Stimulated activated CD4-positive, alpha-beta T cell treated with anti-CD3 and anti-CD28 coated beads, Interleukin-1b, Interleukin-23, amount 100 ng/mL, for 1 hour (primary cell): ENCODE measurements around the gene MAT2A.
"Not testable (repeated sequence)": the region's sequence is repeated elsewhere in the genome, so short reads cannot be mapped to it uniquely, and the experiment has no call there.

Experiments
- DNase-seq, 2 donors: peaks; one replicate each; pipeline ENCODE4 v3.0.0-alpha.2; 2020; ENCODE audit warnings: low read depth in 2 of 2

MAT2A gene

GRCh38 chr2:85524336-85524908 lies 14.5 kb upstream of the MAT2A start:
- no peak for DNase-seq

- no peak for DNase-seq
Observed at GRCh38 chr2:85525029-85525428, 13.9 kb upstream of the MAT2A start.

- no peak for DNase-seq
Observed at GRCh38 chr2:85525567-85525966, 13.4 kb upstream of the MAT2A start.

- no peak for DNase-seq
Observed at GRCh38 chr2:85527787-85528186, 11.2 kb upstream of the MAT2A start.

GRCh38 chr2:85528355-85528754 lies 10.6 kb upstream of the MAT2A start:
- no peak for DNase-seq

GRCh38 chr2:85529809-85530208 lies 9.2 kb upstream of the MAT2A start:
- DNase-seq = no peak

GRCh38 chr2:85531589-85531988 lies 7.4 kb upstream of the MAT2A start:
- DNase-seq = no peak

GRCh38 chr2:85534099-85534498 lies 4.9 kb upstream of the MAT2A start:
- DNase-seq = no peak

GRCh38 chr2:85534881-85535280 lies 4.1 kb upstream of the MAT2A start:
- DNase-seq = no peak

- DNase-seq = no peak
Observed at GRCh38 chr2:85536479-85536878, 2.5 kb upstream of the MAT2A start.

GRCh38 chr2:85537600-85538506 lies 1.1 kb upstream of the MAT2A start:
- no peak for DNase-seq

DNA sequence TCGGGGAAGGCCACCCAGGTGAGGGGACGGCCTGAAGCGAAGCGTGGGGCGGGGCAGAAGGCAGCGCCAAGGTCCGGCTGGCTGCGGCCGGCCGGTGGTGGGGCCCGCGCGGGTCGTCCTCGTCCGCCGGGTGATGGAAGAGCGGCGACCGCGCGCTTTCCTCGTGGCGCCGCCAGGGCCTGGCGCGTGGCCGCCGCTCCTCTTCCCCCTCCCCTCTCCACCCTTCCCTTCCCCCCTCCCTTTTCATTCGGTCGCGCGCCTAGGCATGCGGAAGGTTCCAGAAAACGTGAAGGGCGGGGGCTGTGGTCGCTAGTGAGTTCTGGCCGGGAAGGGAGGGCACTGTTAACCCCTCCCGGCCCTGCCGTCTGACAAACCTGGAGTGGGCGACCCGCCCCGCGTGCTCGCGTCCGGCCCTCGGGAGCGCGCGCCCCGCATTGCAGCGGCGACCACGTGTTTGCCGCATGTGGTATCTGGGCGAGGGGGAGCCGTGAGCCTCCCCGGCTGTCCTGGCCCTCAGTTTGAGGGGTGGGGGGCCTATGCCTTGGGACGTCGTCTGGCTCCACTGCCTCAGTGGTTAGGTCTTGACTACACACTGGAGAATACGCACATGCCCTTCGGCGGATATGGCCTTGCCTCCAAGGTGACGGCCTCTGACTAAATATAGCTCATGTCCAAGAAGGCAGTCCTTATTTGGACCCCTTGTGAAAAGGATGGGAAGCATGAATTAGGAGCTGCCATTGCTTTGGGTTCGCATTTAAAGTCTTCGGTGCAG lies 579 bp downstream of the MAT2A start:
- DNase-seq = peak in 1 of 2 donors; percentile 51

- DNase-seq = no peak
Observed at GRCh38 chr2:85540133-85540648, 1.2 kb downstream of the MAT2A start.

DNA sequence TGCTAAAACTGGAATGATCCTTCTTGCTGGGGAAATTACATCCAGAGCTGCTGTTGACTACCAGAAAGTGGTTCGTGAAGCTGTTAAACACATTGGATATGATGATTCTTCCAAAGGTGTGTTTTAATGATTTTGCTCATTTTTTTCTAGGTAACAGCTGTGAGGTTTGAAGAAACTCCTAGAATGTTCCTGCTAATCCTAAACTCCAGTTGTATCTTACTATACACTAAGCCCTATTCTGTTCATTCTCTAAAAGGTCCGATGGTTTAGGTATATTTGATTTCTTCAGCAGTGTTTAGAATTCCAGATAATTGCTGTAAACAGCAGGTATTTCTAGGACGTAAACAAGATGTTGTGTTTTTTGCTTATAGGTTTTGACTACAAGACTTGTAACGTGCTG lies 2.3 kb downstream of the MAT2A start:
- no peak for DNase-seq

DNA sequence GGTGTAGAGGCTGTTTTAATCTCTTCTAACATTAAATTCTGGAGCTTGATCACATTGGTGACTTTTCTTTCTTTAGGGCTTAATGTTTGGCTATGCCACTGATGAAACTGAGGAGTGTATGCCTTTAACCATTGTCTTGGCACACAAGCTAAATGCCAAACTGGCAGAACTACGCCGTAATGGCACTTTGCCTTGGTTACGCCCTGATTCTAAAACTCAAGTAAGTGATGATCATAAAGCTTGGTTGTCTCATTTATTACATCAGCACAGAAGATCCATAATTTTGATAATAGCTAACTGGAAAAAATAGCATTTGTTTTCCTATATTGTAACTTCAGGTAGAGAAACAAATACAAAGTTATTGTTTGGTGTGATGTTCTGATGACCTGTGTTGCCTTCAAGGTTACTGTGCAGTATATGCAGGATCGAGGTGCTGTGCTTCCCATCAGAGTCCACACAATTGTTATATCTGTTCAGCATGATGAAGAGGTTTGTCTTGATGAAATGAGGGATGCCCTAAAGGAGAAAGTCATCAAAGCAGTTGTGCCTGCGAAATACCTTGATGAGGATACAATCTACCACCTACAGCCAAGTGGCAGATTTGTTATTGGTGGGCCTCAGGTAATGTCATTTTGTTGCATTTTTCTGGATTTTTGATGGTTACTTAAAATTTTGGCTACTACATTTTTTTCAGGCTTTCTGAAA lies 2.9 kb downstream of the MAT2A start:
- no peak for DNase-seq

- DNase-seq = no peak
Observed at GRCh38 chr2:85542777-85543176, 3.8 kb downstream of the MAT2A start.

DNA sequence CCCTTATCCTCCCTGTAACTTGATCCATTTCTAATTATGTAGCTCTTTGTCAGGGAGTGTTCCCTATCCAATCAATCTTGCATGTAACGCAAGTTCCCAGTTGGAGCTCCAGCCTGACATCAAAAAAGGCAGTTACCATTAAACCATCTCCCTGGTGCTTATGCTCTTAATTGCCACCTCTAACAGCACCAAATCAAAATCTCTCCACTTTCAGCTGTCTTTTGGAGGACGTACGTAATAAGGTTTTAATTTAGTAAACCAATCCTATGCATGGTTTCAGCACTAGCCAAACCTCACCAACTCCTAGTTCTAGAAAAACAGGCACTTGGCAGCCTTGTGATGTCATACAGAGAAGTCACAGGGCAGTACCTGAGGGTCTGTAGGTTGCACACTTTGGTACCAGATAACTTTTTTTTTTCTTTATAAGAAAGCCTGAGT lies 5.3 kb downstream of the MAT2A start:
- not testable (repeated sequence) for DNase-seq

DNA sequence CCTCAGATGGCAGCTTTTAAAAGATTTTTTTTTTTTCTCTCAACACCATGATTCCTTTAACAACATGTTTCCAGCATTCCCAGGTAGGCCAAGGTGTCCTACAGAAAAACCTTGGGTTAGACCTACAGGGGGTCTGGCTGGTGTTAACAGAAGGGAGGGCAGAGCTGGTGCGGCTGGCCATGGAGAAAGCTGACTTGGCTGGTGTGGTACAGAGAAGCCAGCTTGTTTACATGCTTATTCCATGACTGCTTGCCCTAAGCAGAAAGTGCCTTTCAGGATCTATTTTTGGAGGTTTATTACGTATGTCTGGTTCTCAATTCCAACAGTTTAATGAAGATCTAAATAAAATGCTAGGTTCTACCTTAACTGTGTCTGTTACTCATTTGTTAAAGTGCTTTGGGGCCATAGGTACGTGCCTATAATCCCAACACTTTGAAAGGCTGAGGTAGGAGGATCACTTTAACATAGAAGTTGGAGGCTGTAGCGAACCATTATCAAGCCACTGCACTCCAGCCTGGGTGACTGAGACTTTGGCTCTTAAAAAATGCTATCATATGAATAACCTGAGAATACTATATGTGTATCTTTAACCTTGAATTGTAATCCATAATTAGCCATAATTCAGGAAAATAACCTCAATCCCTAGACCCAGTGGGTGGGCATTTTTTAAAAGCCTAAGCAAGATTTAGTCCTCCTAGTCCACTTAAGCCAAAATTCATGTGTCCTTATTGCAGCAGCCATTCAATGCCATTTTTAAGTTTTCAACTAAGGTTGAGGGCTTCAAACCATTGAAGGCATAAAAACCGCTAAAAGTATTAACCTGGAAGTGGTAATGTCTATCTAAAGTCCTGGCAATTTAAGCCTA lies 6.2 kb downstream of the MAT2A start:
- not testable (repeated sequence) for DNase-seq

- no peak for DNase-seq
Observed at GRCh38 chr2:85545780-85546240, 6.8 kb downstream of the MAT2A start.

DNA sequence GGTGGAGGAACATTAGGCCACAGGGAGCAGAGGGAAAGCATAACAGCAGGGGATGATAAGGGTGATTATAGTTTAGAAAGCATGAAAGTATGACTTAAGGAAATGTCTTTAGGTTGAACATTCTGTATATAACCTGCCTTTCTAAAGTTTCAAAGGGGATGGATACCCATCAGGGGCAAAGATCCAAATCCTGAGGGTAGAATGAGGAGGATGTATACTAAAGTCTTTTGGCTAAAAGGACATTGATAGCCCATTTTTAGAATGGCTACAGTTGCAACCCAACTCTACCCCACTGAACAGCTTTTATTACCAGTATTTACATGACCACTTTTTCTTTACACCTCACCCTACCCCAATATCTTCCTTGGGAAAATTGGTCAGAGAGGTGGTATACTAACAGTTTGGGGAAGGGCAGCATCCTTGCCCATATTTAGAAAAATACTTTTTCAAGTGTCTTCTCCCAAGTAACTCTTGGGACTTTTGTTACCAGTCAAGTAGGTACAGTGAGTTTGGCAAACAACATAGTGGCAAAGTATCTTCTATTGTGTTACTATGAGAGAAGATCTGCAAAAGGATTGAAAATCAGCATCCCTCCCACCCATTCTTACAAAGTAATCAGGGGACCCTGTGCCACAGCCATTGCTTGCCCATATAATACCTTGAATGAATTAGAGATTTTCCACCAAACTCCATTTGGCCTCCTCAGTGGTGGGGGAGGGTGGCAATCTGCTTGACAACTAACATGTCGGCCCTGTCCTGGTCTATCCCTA lies 8.3 kb downstream of the MAT2A start:
- no peak for DNase-seq
